Stimulated activated effector memory CD8-positive, alpha-beta T cell treated with anti-CD3 and anti-CD28 coated beads, Interleukin-12 subunit alpha, Interleukin-12 subunit beta, amount 100 ng/mL, for 72 hours (primary cell): ENCODE measurements around the gene PSME1.

Source experiments
- ATAC-seq: fragments of 150-1000 bp; cut with Tn5 transposase; 2 replicates; pipeline ENCODE4 v1.10.0; 2021
- DNase-seq, 2 donors: peaks; one replicate each; pipeline ENCODE4 v3.0.0; 2021 to 2022; ENCODE audit warnings: low spot score in 2 of 2
- H3K27ac Mint-ChIP-seq: one replicate; pipeline ENCODE4 v1.8.0; 2022; ENCODE audit warnings: mild to moderate bottlenecking, mixed read lengths
- H3K36me3 Mint-ChIP-seq: one replicate; pipeline ENCODE4 v1.8.0; 2022; ENCODE audit warnings: mild to moderate bottlenecking, mixed read lengths
- H3K4me1 Mint-ChIP-seq: one replicate; pipeline ENCODE4 v1.8.0; 2022; ENCODE audit warnings: mixed read lengths
- H3K4me3 Mint-ChIP-seq: one replicate; pipeline ENCODE4 v1.8.0; 2022; ENCODE audit warnings: mild to moderate bottlenecking, mixed read lengths
- H3K9me3 Mint-ChIP-seq: one replicate; pipeline ENCODE4 v1.8.0; 2022; ENCODE audit warnings: mixed read lengths

PSME1 gene

GRCh38 chr14:24115422-24116127 lies 20.4 kb upstream of the PSME1 start:
- peaks cover 68% of the 10 kb centered on the region for H3K36me3 Mint-ChIP-seq
- H3K27ac Mint-ChIP-seq, result peak overlapping the region; percentile 98
- DNase-seq, result no peak
- peak overlapping the region; percentile 94 for H3K4me3 Mint-ChIP-seq
- peaks cover 24% of the 10 kb centered on the region for H3K4me1 Mint-ChIP-seq
- ATAC-seq, result no peak
- H3K9me3 Mint-ChIP-seq, result no peaks in the 10 kb centered on the region

GRCh38 chr14:24116128-24116814 lies 19.7 kb upstream of the PSME1 start:
- Mint-ChIP-seq H3K9me3 (no peaks in the 10 kb centered on the region), H3K4me3 (peak overlapping the region; percentile 94), H3K4me1 (peaks cover 24% of the 10 kb centered on the region), H3K36me3 (peaks cover 74% of the 10 kb centered on the region), H3K27ac (peak overlapping the region; percentile 98)
- no peak for DNase-seq
- no peak for ATAC-seq

- no peaks in the 10 kb centered on the region for H3K9me3 Mint-ChIP-seq
Observed at GRCh38 chr14:24117179-24117578, 18.8 kb upstream of the PSME1 start.

GRCh38 chr14:24119691-24120090 lies 16.3 kb upstream of the PSME1 start:
- peak overlapping the region; percentile 8 for H3K27ac Mint-ChIP-seq
- H3K9me3 Mint-ChIP-seq, result no peaks in the 10 kb centered on the region
- ATAC-seq (no peak), DNase-seq (no peak)
- peaks cover 24% of the 10 kb centered on the region for H3K4me1 Mint-ChIP-seq
- H3K36me3 Mint-ChIP-seq, result peaks cover 89% of the 10 kb centered on the region
- H3K4me3 Mint-ChIP-seq, result no peak overlapping the region

More at GRCh38 chr14:24117179-24117578, 18.8 kb upstream of the PSME1 start:
- Mint-ChIP-seq H3K4me1 (peaks cover 24% of the 10 kb centered on the region), H3K27ac (peak overlapping the region; percentile 8), H3K4me3 (no peak overlapping the region), H3K36me3 (peaks cover 84% of the 10 kb centered on the region)
- DNase-seq (no peak), ATAC-seq (no peak)

GRCh38 chr14:24121210-24121609 lies 14.8 kb upstream of the PSME1 start:
- Mint-ChIP-seq H3K4me3 (no peak overlapping the region), H3K27ac (no peak overlapping the region), H3K9me3 (no peaks in the 10 kb centered on the region), H3K36me3 (peaks cover 80% of the 10 kb centered on the region), H3K4me1 (peaks cover 13% of the 10 kb centered on the region)
- ATAC-seq, result no peak
- no peak for DNase-seq

- Mint-ChIP-seq H3K9me3 (no peaks in the 10 kb centered on the region), H3K4me1 (peaks cover 6% of the 10 kb centered on the region), H3K36me3 (peaks cover 68% of the 10 kb centered on the region), H3K4me3 (no peak overlapping the region), H3K27ac (no peak overlapping the region)
- DNase-seq, result no peak
- ATAC-seq, result no peak
Observed at GRCh38 chr14:24122416-24122815, 13.6 kb upstream of the PSME1 start.

GRCh38 chr14:24122898-24123297 lies 13.1 kb upstream of the PSME1 start:
- H3K9me3 Mint-ChIP-seq, result no peaks in the 10 kb centered on the region
- no peak overlapping the region for H3K27ac Mint-ChIP-seq
- ATAC-seq, result no peak
- no peak for DNase-seq
- H3K4me1 Mint-ChIP-seq, result peaks cover 6% of the 10 kb centered on the region
- H3K36me3 Mint-ChIP-seq, result peaks cover 64% of the 10 kb centered on the region
- no peak overlapping the region for H3K4me3 Mint-ChIP-seq

- Mint-ChIP-seq H3K4me1 (peaks cover 1% of the 10 kb centered on the region), H3K27ac (peak overlapping the region; percentile 56), H3K4me3 (no peak overlapping the region), H3K36me3 (peaks cover 55% of the 10 kb centered on the region), H3K9me3 (no peaks in the 10 kb centered on the region)
- ATAC-seq (peak; percentile 52), DNase-seq (no peak)
Observed at GRCh38 chr14:24123424-24124417, 12.3 kb upstream of the PSME1 start.

GRCh38 chr14:24126939-24127338 lies 9.1 kb upstream of the PSME1 start:
- no peak for ATAC-seq
- no peak for DNase-seq
- peaks cover 4% of the 10 kb centered on the region for H3K4me1 Mint-ChIP-seq
- no peak overlapping the region for H3K27ac Mint-ChIP-seq
- no peaks in the 10 kb centered on the region for H3K9me3 Mint-ChIP-seq
- peaks cover 23% of the 10 kb centered on the region for H3K36me3 Mint-ChIP-seq
- H3K4me3 Mint-ChIP-seq, result no peak overlapping the region

- ATAC-seq (no peak), DNase-seq (no peak)
- Mint-ChIP-seq H3K27ac (no peak overlapping the region), H3K9me3 (no peaks in the 10 kb centered on the region), H3K4me3 (no peak overlapping the region), H3K4me1 (peaks cover 11% of the 10 kb centered on the region), H3K36me3 (peaks cover 16% of the 10 kb centered on the region)
Observed at GRCh38 chr14:24127673-24128072, 8.3 kb upstream of the PSME1 start.

GRCh38 chr14:24129410-24129998 lies 6.5 kb upstream of the PSME1 start:
- DNase-seq, result no peak

GRCh38 chr14:24130380-24130716 lies 5.6 kb upstream of the PSME1 start, which contains the start of gene FITM1:
TSS of gene FITM1 (plus strand) at chr14:24130659. CDS start at chr14:24131564, 905 bp downstream.
- no peaks in the 10 kb centered on the region for H3K9me3 Mint-ChIP-seq
- peaks cover 20% of the 10 kb centered on the region for H3K4me1 Mint-ChIP-seq
- H3K4me3 Mint-ChIP-seq, result no peak within 1 kb of the TSS
- ATAC-seq (no peak), DNase-seq (no peak)
- H3K27ac Mint-ChIP-seq, result no peak within 1 kb of the TSS
- H3K36me3 Mint-ChIP-seq, result no peaks in the 10 kb centered on the region

More at GRCh38 chr14:24129410-24129998, 6.5 kb upstream of the PSME1 start:
- Mint-ChIP-seq H3K27ac (no peak overlapping the region), H3K9me3 (no peaks in the 10 kb centered on the region), H3K4me1 (peaks cover 15% of the 10 kb centered on the region), H3K4me3 (no peak overlapping the region), H3K36me3 (peaks cover 5% of the 10 kb centered on the region)
- ATAC-seq, result no peak

- no peaks in the 10 kb centered on the region for H3K36me3 Mint-ChIP-seq
- no peak overlapping the region for H3K4me3 Mint-ChIP-seq
- peaks cover 24% of the 10 kb centered on the region for H3K4me1 Mint-ChIP-seq
- DNase-seq (no peak), ATAC-seq (no peak)
- no peak overlapping the region for H3K27ac Mint-ChIP-seq
- no peaks in the 10 kb centered on the region for H3K9me3 Mint-ChIP-seq
Observed at GRCh38 chr14:24130717-24131548, 5.1 kb upstream of the PSME1 start.

GRCh38 chr14:24131549-24131966 lies 4.4 kb upstream of the PSME1 start:
- Mint-ChIP-seq H3K27ac (peak overlapping the region; percentile 91), H3K4me3 (no peak overlapping the region), H3K4me1 (peaks cover 25% of the 10 kb centered on the region), H3K9me3 (no peaks in the 10 kb centered on the region), H3K36me3 (peaks cover under 1% of the 10 kb centered on the region)
- DNase-seq, result no peak
- no peak for ATAC-seq
